Measurements from ENCODE around the gene SLC35F4.

The SLC35F4 gene

DNA sequence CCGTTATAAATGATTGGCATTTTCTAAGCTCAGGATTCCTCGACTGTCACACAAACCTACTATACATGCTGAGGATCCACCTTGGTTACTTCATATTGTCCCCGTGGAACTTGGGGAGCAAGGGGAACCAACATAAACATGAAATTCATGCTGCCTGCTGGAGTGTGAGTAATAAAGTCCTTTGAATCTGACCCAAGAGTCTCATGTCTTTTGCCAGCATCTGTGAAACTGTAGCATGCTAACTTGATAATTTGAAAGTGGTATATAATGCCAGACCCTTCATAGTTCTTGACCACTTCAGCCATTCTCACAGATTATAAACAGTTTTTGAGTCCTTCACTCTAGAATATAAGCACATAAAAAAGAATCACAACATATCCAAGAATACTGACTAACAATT, 17.1 kb downstream of the SLC35F4 start:
- no peak for TF ChIP-seq CTCF (IDR thresholded peaks at IDR 0.05; ENCODE audit: low read depth, low read length, missing control alignments)
- H3K4me3 ChIP-seq (ENCODE audit: low read depth, low read length), result no peak overlapping the region
- no peak for DNase-seq
- H3K27me3 ChIP-seq (replicated peaks), result no peaks in the 10 kb centered on the region
- in situ Hi-C loops (cut with HindIII; ENCODE audit: low pct_ligation_motif_present, low sequenced_read_pairs), result no loop called here
- no peak overlapping the region for H3K27ac ChIP-seq
- no peaks in the 10 kb centered on the region for H3K36me3 ChIP-seq (replicated peaks)

GRCh38 chr14:57848353-57848752, 17.5 kb downstream of the SLC35F4 start:
- DNase-seq, result no peak
- no peak for TF ChIP-seq CTCF (IDR thresholded peaks at IDR 0.05; ENCODE audit: low read depth, low read length, missing control alignments)
- Histone ChIP-seq H3K27ac (no peak overlapping the region), H3K4me3 (ENCODE audit: low read depth, low read length) (no peak overlapping the region), H3K27me3 (replicated peaks) (no peaks in the 10 kb centered on the region), H3K36me3 (replicated peaks) (no peaks in the 10 kb centered on the region)
- in situ Hi-C loops (cut with HindIII; ENCODE audit: low pct_ligation_motif_present, low sequenced_read_pairs), result no loop called here

GRCh38 chr14:57847706-57848105, 18.2 kb downstream of the SLC35F4 start:
- DNase-seq, result no peak
- no peak overlapping the region for H3K4me3 ChIP-seq (ENCODE audit: low read depth, low read length)
- H3K27ac ChIP-seq, result no peak overlapping the region
- H3K36me3 ChIP-seq (replicated peaks), result no peaks in the 10 kb centered on the region
- TF ChIP-seq CTCF (IDR thresholded peaks at IDR 0.05; ENCODE audit: low read depth, low read length, missing control alignments), result no peak
- H3K27me3 ChIP-seq (replicated peaks), result no peaks in the 10 kb centered on the region
- in situ Hi-C loops (cut with HindIII; ENCODE audit: low pct_ligation_motif_present, low sequenced_read_pairs), result no loop called here

DNA sequence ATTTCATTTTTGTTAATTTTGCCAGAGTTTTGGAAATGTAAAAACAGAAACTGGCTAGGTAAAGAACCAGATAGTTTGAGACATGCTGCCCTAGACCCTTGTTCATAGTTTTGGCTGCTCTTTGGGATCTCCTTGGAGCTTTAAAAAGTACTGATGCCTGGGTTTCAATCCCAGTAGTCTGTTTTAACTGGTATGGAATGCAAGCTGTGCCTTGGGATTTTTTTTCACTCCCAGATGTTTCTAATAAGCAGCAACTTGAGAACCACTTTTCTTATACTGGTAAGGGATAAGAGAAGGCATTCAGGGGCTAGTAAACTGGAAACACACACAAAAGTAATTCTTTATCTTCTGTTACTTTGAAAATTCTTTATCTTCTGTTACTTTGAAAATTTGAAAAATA, 18.8 kb downstream of the SLC35F4 start:
- no peak for TF ChIP-seq CTCF (IDR thresholded peaks at IDR 0.05; ENCODE audit: low read depth, low read length, missing control alignments)
- H3K27me3 ChIP-seq (replicated peaks), result no peaks in the 10 kb centered on the region
- no peaks in the 10 kb centered on the region for H3K36me3 ChIP-seq (replicated peaks)
- DNase-seq, result no peak
- H3K4me3 ChIP-seq (ENCODE audit: low read depth, low read length), result no peak overlapping the region
- in situ Hi-C loops (cut with HindIII; ENCODE audit: low pct_ligation_motif_present, low sequenced_read_pairs), result no loop called here
- H3K27ac ChIP-seq, result no peak overlapping the region

GRCh38 chr14:57846596-57846995, 19.3 kb downstream of the SLC35F4 start:
- Histone ChIP-seq H3K4me3 (ENCODE audit: low read depth, low read length) (no peak overlapping the region), H3K36me3 (replicated peaks) (no peaks in the 10 kb centered on the region), H3K27me3 (replicated peaks) (no peaks in the 10 kb centered on the region), H3K27ac (no peak overlapping the region)
- no peak for TF ChIP-seq CTCF (IDR thresholded peaks at IDR 0.05; ENCODE audit: low read depth, low read length, missing control alignments)
- in situ Hi-C loops (cut with HindIII; ENCODE audit: low pct_ligation_motif_present, low sequenced_read_pairs), result no loop called here
- DNase-seq, result no peak

DNA sequence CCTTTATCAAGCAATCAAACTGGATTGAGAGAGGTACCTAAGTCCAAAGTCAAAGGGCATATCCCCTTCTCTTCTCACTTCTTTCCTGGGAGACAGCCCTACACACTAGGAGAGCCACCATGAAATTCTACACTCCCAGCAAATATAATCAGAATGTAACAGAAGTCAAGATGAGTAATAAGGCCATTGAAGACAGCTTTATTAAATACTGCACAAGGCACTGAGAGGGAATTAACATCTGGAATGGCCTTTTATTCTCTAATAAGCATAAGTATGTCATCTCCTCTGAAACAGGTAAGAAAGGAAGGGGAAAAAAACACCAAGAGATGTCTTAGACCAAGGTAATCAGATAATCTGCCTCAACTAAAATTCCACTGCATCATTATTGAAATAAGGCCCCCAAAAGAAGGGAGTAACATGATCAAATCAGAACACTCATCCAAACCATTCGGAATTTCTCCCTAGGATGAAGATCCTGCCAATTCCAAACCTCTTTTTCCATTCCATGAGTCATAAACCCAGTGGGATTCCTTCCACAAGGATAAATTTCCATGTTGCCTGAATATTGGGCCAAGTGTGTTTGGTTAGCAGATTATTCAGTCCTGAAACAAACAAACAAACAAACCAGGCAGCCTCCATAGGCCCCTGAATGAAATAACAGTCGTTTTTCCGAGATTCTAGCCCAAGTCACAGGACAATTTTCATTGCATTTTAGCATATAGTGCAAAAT, 19.9 kb downstream of the SLC35F4 start:
- Histone ChIP-seq H3K27ac (no peak overlapping the region), H3K36me3 (replicated peaks) (no peaks in the 10 kb centered on the region), H3K4me3 (ENCODE audit: low read depth, low read length) (no peak overlapping the region), H3K27me3 (replicated peaks) (no peaks in the 10 kb centered on the region)
- in situ Hi-C loops (cut with HindIII; ENCODE audit: low pct_ligation_motif_present, low sequenced_read_pairs), result no loop called here
- DNase-seq, result no peak
- no peak for TF ChIP-seq CTCF (IDR thresholded peaks at IDR 0.05; ENCODE audit: low read depth, low read length, missing control alignments)
